NCI-H2107 treated with DMSO at 0.1 percent for 48 hours (cell line): Measurements from ENCODE around the gene ASTN2.
A peak's percentile ranks its signal among the peaks of the same experiment; 100 is the strongest.

Experiments used
- DNase-seq: peaks from one replicate; lab custom pipeline; 2025; ENCODE audit not compliant: unreplicated experiment; lab: John Stamatoyannopoulos, UW

The ASTN2 gene

DNA sequence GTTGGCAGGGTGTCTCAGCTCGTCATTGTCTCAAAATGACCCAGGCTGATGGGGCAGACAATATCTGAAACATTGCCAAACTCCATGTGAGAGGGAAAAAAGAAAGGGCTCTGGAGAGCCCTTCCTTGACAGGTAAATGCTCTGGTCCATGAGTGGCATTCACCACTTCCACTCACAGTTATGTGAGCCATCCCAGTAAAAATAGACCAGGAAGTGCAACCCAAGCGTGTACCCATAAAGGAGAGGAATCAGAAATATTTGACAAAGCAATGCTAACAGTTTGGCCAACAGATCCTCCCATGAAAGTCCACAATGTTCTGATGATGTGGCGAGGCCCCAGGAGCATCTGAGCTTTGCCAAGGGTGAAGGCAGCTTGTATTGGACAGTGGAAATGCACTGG lies 49.4 kb downstream of the ASTN2 start:
- peak; percentile 67 for DNase-seq

DNA sequence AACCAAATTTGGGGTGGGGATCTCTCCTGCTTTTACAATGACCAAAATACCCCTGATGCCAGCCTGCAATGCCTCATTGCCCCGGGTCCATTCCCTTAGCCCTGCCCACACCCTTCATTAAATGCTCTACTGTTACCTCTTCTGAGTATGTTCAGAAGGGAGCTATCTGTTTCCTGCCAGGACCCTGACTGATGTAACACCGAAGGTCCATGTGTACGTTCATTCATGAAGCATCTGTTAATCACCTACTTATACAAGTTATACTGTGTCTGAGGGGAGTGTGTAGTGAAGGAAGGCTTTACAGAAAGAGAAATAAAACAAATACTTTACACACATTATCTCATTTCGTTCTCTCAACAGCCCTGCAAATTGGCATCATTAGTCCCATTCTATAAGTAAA lies 51.9 kb downstream of the ASTN2 start:
- no peak for DNase-seq

DNA sequence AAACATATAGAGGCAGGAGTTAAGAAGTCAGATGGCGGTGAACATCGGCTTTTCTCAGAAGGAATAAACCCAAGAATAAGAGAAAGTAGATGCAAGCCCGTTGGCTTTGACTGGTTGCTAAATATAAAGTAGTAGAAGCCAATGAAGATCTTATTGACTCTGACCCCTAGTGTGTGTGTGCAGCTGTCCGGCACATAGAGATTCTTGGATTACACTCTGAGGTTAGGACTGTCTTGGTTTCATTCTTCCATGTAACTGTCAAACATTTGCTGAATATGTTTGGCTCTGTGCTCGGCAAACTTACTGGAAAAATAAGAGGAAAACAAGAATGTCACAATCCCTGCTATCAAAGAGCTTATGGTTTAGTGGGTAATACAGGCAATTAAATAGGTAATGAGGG lies 54.9 kb downstream of the ASTN2 start:
- peak; percentile 35 for DNase-seq

DNA sequence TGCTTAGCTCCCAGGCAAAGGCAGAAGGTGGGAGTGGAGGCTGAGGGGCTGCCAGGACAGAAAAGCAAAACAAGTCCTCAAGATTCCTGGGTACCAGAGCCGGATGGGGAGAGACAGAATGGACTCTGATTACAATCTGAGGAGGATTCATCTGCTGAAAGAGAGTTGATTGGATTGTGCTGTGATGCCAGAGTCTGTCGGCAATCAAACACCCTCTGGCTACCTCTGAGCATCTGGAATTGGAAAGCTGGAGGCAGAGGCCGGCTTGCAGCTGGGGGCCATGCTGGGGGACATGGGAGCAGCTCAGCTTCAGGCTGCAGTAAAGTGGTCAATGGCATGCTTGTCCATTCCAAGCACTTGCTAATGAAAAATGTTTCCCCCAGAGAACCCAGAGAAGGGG lies 59.3 kb downstream of the ASTN2 start:
- DNase-seq = no peak

DNA sequence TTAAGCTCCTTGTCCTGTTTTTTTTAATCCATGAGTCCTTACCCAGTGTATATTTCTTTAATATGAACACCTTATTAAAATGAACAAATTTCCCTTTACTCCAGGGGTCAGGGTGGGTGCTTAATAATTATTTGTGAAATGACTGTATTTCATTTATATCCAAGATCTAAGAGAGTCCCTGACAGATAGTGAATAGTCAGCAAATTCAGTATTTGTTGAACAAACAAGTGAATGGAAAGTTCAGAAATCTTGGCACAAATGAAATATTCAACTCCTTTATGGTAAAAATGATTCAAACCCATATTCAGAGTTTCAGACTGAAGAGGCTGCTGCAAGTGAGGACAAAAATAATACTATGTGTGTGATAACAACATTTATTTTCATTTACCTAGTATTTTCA lies 59.9 kb downstream of the ASTN2 start:
- no peak for DNase-seq

DNA sequence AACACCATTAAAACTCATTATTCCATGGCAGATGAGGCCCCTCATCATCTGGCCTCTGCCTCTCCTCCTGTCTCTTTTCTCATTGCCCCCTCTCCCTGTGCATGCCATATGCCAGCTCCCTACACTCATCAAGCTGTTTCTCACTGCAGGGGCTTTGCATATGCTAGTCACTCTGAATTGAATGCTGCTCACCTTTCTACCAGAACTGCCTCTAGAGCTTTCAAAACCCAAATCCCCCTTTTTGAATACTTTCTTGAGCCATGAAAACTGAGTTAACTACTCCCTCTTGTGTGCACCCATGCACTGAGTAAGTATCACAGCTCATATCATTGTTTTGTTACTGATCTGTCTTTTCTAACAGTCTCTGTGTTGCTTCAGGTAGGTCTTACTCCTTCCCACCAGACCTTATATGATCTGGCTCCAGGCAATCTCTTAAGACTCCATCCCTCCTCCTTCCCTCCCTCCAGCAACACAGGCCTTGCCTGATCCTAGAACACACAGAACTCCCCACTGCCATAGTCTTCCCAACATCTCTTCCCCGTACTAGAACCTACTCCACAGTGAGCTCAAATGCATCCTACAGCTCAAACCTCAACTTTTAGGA lies 60.5 kb downstream of the ASTN2 start:
- no peak for DNase-seq

DNA sequence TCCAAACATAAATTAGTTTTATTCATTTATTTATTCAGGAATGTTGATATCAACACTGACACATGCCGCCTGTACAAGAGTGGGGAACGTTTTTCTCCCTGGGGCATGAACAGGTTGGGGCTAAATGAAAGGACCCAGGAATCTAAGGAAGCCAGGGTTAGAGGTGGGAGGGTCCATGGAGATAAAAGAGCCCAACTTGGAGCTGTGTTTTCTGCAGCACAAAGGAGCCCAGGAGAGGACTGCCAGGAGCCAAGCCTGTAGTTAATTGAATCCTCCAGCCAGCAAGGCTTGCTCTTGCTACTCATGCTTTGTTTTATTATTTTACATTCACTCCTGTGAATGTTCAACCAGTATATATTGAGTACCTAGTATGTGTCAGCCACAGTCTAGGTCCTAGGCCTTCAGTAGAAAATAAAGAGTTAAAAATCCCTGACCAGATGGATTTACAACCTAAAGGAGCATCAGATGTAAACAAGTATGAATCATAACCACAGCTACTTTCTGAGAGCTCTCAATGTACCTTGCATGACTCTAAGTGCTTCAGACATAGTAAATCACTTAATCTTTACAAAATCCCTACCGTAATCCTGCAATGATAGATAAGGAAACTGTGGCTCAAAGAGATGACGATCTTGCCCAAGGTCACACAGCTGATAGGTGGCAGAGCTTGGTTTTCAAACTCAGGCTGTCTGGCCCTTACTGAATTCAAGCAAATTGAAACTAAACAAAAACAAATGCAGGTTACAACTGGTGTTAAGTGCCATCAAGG lies 69.8 kb downstream of the ASTN2 start:
- DNase-seq = peak; percentile 23

DNA sequence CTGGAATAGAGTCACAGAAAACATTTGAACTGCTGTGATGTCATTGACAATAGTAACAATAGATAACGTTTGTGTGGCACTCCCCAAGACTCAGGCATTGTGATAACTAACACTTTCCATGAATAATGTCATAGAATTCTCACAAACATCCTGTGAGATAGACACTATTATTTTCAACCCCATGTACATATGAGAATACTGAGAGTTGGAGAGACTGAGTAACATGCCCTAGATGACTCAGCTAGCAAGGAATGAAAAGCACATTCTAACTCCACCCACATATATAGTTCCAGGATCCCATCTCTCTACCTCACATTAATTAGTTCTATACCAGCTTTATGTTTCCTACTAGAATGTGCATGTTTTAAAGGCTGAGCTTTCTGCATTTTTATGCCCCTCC lies 71.4 kb downstream of the ASTN2 start:
- DNase-seq = no peak

DNA sequence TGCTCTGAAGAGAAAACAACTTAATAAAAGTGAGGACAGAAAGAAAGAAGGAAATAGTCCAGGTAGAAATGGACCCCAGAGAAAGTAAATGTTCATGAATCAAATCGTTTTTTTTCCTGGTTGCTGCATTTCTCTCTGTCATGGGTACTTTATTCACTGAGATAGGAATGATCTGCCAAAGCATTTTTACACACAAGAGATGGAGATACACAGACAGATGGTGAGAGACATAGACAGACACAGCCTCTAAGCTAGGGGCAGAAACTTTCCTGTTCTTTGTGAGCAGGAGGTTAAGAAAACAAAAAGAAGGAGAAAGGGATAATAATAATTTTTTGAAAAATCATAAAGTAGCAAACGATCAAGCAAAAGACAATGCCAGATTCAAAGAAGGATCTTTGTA lies 73.7 kb downstream of the ASTN2 start:
- DNase-seq = no peak

DNA sequence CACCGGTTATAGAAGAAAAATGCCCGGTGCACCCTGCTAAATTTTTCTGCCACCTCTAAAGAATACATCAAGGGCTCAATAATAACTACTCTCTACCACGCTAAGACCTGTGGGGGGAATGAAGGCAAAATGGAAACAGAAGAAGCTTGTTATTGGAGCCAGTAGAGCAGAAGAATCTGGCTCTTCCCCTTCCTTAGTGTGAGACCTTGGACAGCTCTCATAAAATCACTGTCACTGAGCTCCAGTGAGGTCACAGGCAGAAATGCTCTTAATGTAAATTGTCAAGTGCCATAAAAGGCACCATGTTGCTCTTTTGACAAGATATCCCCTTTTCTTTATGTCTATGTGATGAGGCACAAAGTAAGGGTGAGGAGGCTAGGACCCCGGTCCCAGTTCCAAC lies 74.4 kb downstream of the ASTN2 start:
- DNase-seq = no peak

DNA sequence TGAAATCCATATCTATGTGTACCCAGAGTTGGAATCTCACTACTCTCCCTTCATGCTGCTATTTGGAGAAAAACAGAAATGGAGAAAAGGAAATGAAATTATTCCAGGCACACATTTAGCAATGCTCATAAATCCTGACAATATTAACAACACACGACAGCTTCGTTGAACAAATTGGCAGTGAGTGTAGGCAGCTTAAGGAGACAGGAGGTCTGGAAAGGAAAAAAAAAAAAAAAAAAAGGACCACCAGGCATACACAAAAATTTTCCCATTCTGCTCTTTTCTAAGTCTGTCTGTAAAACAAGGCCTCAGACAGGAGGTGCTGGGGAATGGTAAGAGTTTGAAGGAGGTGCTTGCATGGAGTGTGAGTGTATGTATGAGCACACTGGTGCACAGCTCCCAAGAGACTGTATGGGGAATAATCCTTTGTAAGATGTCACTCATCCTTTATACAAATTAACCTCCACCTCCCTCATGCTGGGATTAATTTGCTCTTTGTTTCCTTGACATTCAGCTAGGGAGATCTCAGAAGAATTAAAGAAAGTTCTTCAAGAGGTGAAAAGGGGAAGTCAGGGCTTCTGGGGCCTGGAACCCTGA lies 78.9 kb downstream of the ASTN2 start:
- DNase-seq = peak; percentile 9

DNA sequence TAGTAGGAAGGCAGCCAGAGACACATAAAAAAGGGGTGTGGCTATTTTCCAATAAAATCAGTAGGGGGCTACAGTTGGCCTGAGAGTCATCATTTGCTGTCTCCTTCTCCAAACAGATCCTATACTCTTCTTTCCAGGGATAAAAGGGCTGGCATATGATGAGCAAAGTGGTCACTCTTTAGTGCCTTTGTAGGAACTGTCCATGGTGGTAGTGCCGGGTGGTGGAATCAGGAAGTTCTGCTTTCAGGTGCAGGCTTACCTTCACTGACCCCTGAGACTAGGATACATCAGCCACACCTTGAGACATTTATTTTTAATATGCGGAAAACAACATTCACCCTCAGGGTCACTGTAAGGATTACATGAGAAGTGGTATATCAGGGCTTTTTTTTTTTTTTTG lies 80.8 kb downstream of the ASTN2 start:
- DNase-seq = no peak

DNA sequence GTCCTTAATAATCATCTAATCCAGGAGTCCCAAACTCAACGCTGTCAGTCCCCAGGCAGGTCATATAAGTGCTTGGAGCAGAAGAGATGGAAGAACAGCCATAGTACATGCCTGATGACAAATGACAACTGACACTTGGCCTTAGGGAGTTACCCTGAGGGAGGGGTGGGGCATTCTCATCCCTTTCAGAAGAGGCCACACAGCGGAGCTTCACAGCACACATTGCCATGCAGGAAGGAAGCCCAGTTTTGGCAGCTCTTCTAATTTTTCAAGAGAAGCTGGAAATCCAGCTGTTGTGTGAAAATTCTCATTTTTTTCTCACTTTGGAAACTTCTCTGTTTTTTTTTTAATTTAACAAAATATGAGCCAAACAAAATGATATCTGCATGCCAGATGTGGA lies 89.0 kb downstream of the ASTN2 start:
- DNase-seq = no peak

DNA sequence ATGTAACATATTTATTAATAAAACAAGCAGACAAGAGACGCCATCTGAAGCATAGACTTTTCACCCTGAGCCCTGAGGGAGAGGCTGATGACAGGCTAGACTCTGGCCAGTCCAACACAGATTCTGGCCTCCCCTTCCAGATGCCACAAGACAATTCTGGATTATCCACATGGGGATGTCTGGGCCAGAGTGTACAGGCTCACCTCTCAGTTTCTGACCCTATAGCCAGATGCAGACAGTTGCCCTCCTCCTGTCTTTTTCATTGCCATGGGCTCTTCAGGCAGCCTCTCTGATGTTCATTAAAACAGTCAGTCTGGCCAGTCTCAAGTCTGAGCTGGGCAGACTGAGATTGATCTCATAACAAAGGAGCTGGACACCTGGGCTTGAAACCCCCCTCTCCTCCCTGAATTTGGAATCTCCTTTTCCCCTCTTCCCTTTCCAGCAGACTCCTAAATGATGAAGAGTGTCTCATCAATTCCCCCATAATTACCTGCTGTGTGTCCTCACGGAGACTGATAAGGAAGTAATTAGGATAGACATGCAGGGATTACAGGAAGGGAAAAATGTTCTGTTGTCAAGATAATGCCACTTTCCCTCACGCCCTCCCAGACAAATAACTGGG lies 89.6 kb downstream of the ASTN2 start:
- DNase-seq = no peak

DNA sequence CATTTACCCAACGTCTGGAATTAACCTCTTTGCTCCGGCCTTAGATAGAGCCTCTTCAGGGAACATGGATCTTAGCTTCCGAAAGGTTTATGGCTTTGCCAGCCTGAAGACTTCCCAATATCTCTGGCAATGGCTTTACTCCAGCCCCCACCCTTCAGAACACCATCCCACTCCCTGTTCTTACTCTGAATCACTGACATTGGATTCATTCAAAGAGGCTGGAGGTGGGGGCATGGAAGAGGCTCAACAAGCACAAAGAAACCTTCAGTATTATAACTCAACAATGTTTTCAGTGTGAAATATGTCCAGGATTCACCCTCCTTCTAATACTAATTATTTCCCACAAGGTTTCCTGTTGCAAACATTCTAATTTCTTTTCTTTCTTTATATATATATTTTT lies 91.5 kb downstream of the ASTN2 start:
- no peak for DNase-seq

DNA sequence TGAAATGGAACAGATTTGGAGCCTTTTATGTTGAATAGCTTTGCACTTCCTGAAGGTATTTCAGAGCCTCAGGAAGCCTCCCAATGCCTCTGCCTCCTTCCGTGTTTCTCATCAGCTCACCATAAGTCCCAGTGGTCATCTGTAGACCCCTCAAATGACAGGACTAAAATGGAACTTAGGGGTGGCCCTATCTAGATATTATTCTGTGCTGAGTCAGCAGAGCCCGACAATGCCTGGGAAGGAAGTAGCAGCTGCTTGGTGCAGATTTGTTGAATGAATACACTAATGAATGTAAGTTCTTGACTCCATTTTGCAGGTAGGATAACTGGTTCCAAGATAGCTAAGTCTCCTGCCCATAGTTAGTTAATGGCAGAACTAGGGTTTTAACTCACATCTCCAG lies 97.7 kb downstream of the ASTN2 start:
- DNase-seq = no peak

DNA sequence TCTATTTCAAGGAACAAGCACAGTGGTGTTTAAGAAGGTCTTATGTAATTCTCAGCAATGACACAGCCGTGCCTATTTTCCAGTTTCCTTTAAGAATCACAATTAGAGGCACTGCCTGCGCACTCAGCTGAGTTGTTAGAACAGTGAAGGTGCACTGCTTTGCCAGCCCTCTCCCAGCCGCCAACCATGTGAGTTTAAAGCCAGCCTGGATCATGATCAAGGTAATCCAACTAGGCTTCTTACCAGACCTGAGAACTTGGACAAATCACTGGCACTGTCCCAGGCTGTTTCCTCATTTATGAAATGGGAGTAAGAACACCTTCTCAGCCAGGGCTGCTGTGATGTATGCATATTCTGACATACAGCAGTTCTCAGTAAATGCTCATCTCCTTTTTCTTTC lies 99.6 kb downstream of the ASTN2 start:
- DNase-seq = no peak

DNA sequence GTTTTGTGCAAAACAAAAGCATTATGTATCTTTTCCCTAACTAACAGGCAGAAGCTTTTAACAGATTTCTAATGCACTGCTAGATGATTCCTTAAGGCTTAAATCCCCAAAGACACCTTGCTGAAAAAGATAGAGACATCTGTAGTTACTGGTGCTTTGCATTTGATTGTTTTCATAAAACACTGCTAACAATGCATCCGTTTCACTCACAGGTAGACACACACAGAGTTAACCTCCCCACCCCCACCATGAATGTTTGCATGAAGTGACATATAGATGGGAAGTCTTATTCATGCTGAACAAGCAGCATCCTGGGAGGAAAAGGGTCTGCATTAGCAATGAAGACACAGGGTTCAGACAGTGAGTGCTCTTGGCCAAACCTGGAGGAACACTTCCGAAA lies 100.9 kb downstream of the ASTN2 start:
- no peak for DNase-seq

DNA sequence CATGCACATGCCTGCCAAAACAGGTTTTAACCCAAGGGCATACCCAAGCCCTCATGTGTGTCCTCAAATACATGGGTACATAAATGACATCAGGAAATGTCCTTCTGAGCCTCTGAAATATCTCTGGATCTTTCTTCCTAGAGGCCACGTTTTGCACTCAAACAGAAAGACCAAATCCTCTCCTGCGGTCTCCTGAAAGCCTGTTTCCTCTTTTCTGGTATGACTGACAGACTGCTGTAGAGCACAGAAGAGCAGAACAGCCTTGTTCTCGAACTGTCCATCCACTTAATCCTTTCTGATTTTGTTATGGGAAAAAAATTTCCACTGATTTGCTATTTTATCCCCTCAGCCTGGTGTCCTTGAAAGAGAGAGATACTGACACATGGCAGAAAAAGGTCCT lies 107.2 kb downstream of the ASTN2 start:
- DNase-seq = no peak

DNA sequence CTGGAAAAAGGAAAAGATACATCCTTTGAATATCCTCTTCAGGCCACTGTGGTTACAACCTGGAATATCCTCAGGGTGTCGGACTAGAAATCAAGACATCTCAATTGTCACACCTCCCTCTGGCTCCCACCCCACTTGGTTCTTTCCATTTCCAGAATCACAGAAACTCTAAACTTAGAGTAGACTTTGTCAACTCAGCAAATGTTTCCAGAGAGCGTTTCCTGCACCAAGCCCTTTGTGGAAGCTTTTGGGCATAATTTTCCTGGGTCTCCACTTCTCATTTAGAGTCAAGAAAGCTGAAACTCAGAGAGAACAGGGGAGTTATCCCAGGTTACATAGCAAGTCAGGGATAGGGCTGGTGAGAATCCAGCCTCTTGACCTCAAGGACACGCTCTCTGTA lies 108.8 kb downstream of the ASTN2 start:
- no peak for DNase-seq

DNA sequence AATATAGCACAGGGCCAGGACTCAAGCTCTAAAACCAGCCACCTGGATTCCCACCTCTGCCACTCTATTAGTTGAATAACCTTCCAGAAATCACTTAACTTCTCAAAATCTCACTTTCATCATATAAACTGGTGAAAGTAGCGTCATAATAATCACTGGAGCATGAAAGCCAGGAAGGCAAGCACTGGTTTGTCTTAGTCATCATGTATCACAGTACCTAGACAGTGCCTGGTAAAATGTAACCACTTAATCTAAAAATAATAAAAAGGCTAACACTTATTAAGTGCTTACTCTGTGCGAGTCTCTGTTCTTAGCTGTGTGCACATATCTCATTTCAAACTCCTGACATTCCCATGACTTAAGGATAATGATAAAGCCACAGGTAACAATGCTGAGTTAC lies 109.4 kb downstream of the ASTN2 start:
- DNase-seq = peak; percentile 46

DNA sequence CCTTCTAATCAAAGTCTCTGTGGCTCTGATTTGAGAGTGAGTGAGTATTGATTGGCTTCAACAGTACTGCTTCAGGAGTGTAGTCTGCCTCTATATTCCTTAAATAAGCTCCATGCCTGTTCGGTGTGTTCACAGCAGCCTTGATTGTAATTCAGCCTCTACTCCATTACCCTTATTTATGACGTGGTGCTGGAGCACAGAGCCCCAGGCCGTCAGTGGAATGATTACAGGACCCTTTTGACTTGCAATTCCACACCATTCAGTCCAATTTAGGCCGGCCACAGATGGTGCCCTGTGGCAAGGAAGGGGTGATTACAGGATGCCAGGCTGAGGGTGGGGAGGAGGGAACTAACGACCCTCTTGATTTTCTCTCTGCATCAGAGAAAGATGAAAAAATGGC lies 110.3 kb downstream of the ASTN2 start:
- no peak for DNase-seq
